Ectodermal cell (in vitro differentiated cells): ENCODE data around the gene RALGAPA2.

Source experiments
- H3K27ac ChIP-seq: 2 replicates; pipeline ENCODE4 v1.7.0; 2013; ENCODE audit warnings: mild to moderate bottlenecking, low read depth, low read length; ENCODE audit not compliant: insufficient read depth, poor library complexity, severe bottlenecking
- H3K27me3 ChIP-seq: 2 replicates; pipeline ENCODE4 v1.7.0; 2013; ENCODE audit warnings: mild to moderate bottlenecking, low read length; ENCODE audit not compliant: insufficient read depth, control insufficient read depth, poor library complexity, severe bottlenecking
- H3K36me3 ChIP-seq: one replicate; pipeline ENCODE4 v1.7.0; 2013; ENCODE audit warnings: low read length; ENCODE audit not compliant: control insufficient read depth, insufficient read depth
- H3K4me1 ChIP-seq: one replicate; pipeline ENCODE4 v1.7.0; 2013; ENCODE audit warnings: low read length; ENCODE audit not compliant: control insufficient read depth, insufficient read depth
- H3K4me3 ChIP-seq: 2 replicates; pipeline ENCODE4 v1.7.0; 2013; ENCODE audit warnings: low read depth, low read length, control low read depth; ENCODE audit not compliant: insufficient read depth
- H3K9me3 ChIP-seq: 2 replicates; pipeline ENCODE4 v1.7.0; 2013; ENCODE audit warnings: mild to moderate bottlenecking, low read length, moderate library complexity; ENCODE audit not compliant: control insufficient read depth
- WGBS, 2 experiments: methylation state at CpG; one replicate each; pipeline ENCODE4 v1.1.7; 2013; ENCODE audit warnings: missing lambda C conversion rate in 2 of 2; 5-methylcytosine and 5-hydroxymethylcytosine counted together

RALGAPA2 gene

GRCh38 chr20:20482453-20482852, 230.0 kb downstream of the RALGAPA2 start:
- 91 to 98% methylated on average over 4 of the region's 4 CpGs for WGBS, 2 experiments
- no peaks in the 10 kb centered on the region for H3K27me3 ChIP-seq

DNA sequence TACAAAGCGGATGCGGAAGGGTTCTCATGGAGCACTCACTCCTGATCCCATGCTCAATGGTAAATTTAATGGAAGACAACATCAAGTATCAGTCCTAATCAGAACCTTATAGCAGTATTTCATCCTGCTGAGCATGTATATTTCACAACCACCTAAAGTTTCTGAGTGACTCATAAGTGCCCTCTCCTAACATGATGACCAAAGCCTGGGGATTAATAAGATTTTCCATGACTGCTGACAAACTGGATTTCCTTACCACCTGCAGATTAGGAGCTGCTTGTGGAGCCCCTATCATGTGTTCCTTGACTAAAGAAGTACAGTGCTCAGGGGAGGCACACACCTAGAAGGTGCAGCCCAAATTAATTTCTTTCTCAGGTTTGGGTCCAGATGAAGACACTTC, 231.8 kb downstream of the RALGAPA2 start:
- WGBS, 2 experiments: 97 to 100% methylated on average over 2 of the region's 2 CpGs
- Histone ChIP-seq H3K36me3 (no peaks in the 10 kb centered on the region), H3K4me1 (no peaks in the 10 kb centered on the region), H3K9me3 (no peaks in the 10 kb centered on the region), H3K27me3 (no peaks in the 10 kb centered on the region), H3K4me3 (no peak overlapping the region), H3K27ac (no peak overlapping the region)

More at GRCh38 chr20:20482453-20482852, 230.0 kb downstream of the RALGAPA2 start:
- Histone ChIP-seq H3K9me3 (no peaks in the 10 kb centered on the region), H3K4me3 (no peak overlapping the region), H3K27ac (no peak overlapping the region), H3K4me1 (no peaks in the 10 kb centered on the region), H3K36me3 (no peaks in the 10 kb centered on the region)

DNA sequence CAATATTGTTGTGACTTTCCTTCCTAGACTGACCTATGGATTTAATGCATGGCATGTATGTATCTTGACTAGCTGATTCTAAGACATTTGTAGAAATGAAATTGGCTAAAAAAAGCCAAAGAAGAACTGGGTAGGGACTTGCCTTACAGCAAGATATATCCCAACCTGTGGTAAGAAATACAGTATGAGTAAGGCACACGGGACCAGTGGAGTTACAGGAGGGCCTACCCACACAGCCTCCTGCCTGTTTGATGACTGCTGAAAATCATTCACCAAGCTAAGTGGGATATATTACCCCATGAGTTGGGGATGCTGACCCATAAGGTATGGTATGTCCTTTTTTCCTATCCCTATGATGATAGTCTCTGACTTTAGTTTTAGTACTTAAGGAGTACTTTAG, 232.3 kb downstream of the RALGAPA2 start:
- Histone ChIP-seq H3K4me3 (no peak overlapping the region), H3K36me3 (no peaks in the 10 kb centered on the region), H3K4me1 (no peaks in the 10 kb centered on the region), H3K27ac (no peak overlapping the region), H3K27me3 (no peaks in the 10 kb centered on the region), H3K9me3 (no peaks in the 10 kb centered on the region)
- 92 to 97% methylated on average over 1 of the region's 1 CpG for WGBS, 2 experiments

GRCh38 chr20:20477444-20478041, 234.9 kb downstream of the RALGAPA2 start:
- WGBS, 2 experiments: 31 to 35% methylated on average over 5 of the region's 5 CpGs
- Histone ChIP-seq H3K9me3 (no peaks in the 10 kb centered on the region), H3K36me3 (no peaks in the 10 kb centered on the region), H3K27ac (no peak overlapping the region), H3K27me3 (no peaks in the 10 kb centered on the region), H3K4me3 (no peak overlapping the region), H3K4me1 (no peaks in the 10 kb centered on the region)

- 94% methylated on average over 1 of the region's 2 CpGs; no CpG with 5 or more reads in 1 of the 2 experiments for WGBS, 2 experiments
- H3K27ac ChIP-seq: no peak overlapping the region
- no peaks in the 10 kb centered on the region for H3K4me1 ChIP-seq
- no peaks in the 10 kb centered on the region for H3K36me3 ChIP-seq
- H3K9me3 ChIP-seq: no peaks in the 10 kb centered on the region
- H3K27me3 ChIP-seq: no peaks in the 10 kb centered on the region
- no peak overlapping the region for H3K4me3 ChIP-seq
These were observed 235.9 kb downstream of the RALGAPA2 start for GRCh38 chr20:20476504-20476903.

- Histone ChIP-seq H3K36me3 (no peaks in the 10 kb centered on the region), H3K27me3 (no peaks in the 10 kb centered on the region), H3K4me3 (no peak overlapping the region), H3K4me1 (peaks cover 8% of the 10 kb centered on the region), H3K9me3 (no peaks in the 10 kb centered on the region), H3K27ac (no peak overlapping the region)
These were observed 238.8 kb downstream of the RALGAPA2 start for GRCh38 chr20:20473657-20474056.

DNA sequence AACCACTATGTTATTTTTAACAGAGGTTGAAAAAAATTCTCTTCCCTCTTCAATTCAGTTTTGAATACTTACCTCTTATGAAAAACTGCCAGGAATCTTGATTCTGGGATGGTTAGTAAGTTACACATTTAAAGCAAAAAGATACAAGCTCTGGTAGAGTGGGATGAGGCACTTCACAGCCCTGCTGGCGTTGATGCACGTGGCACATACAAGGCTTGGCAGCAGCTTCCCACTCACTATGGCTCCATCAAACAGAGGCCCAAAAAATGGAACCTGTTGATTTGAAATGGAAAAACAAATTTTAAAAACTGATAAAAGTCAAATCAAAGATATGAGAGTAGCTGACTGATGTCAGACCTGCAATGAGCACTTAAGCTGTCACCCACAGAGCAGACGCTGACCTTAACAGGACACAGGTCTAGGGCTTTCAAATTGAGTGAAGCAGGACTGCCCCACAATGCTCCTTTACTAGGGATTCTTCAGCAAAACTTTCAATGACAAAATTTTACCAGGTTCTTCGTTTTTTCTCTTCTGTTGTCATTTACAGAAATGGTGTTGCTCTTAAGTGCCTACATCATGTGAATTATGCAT, 239.7 kb downstream of the RALGAPA2 start:
- Histone ChIP-seq H3K27me3 (no peaks in the 10 kb centered on the region), H3K4me1 (peaks cover 8% of the 10 kb centered on the region), H3K4me3 (no peak overlapping the region), H3K27ac (no peak overlapping the region), H3K36me3 (no peaks in the 10 kb centered on the region), H3K9me3 (no peaks in the 10 kb centered on the region)
- 91 to 94% methylated on average over 4 of the region's 4 CpGs for WGBS, 2 experiments

- Histone ChIP-seq H3K4me3 (no peak overlapping the region), H3K4me1 (peaks cover 59% of the 10 kb centered on the region), H3K27me3 (no peaks in the 10 kb centered on the region), H3K36me3 (no peaks in the 10 kb centered on the region), H3K27ac (no peak overlapping the region), H3K9me3 (no peaks in the 10 kb centered on the region)
- 92% methylated on average over 4 of the region's 4 CpGs for WGBS, 2 experiments
These were observed 246.0 kb downstream of the RALGAPA2 start for GRCh38 chr20:20466341-20466879.

- H3K4me1 ChIP-seq: peaks cover 60% of the 10 kb centered on the region
These were observed 247.2 kb downstream of the RALGAPA2 start for GRCh38 chr20:20465252-20465651.

DNA sequence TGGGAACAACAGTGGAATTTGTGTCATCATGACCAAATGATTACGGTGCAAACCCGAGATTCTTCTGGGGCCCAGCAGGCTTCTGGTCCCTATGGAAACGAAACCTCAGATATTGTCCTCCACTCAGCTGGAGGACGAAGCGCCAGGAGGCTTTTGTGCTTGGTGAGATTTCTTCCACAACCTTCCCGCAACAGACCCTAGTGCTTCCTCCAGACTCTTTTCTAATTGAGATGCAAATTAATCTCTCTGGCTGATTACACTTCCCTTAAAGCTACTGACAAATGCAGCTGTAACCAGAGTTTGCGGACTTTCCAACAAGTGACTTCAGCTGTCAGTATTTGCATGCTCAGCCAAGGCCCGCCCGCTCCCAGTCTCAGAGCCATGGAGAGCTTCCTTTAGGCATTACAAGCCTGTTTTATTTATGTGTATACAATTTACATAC, 248.5 kb downstream of the RALGAPA2 start:
- H3K27ac ChIP-seq: peak overlapping the region; percentile 85
- WGBS, 2 experiments: 0% methylated on average over 9 of the region's 9 CpGs
- peaks cover 53% of the 10 kb centered on the region for H3K4me1 ChIP-seq
- no peaks in the 10 kb centered on the region for H3K36me3 ChIP-seq
- H3K9me3 ChIP-seq: no peaks in the 10 kb centered on the region
- H3K27me3 ChIP-seq: no peaks in the 10 kb centered on the region
- no peak overlapping the region for H3K4me3 ChIP-seq

More at GRCh38 chr20:20465252-20465651, 247.2 kb downstream of the RALGAPA2 start:
- Histone ChIP-seq H3K4me3 (no peak overlapping the region), H3K9me3 (no peaks in the 10 kb centered on the region), H3K27ac (no peak overlapping the region), H3K36me3 (no peaks in the 10 kb centered on the region), H3K27me3 (no peaks in the 10 kb centered on the region)
- 42 to 56% methylated on average over 2 of the region's 2 CpGs for WGBS, 2 experiments
